SU-DHL-6 (cell line): Measurements from ENCODE around the gene XRCC4.
"Not testable (repeated sequence)": the region's sequence is repeated elsewhere in the genome, so short reads cannot be mapped to it uniquely, and the experiment has no call there.

Experiments used
- CTCF ChIP-seq: fragments of 200-600 bp; sonication (generic); IDR thresholded peaks from one replicate; pipeline ENCODE4 v1.5.1; 2017; ENCODE audit warnings: antibody characterized with exemption, mild to moderate bottlenecking, low read length, moderate library complexity; ENCODE audit not compliant: insufficient read depth, poor library complexity, severe bottlenecking
- EZH2phosphoT487 ChIP-seq: fragments of 200-600 bp; sonication (generic), shearing (Covaris generic); conservative IDR thresholded peaks from 2 replicates; pipeline ENCODE4 v1.6.1; 2018; ENCODE audit warnings: mild to moderate bottlenecking, antibody characterized with exemption, low read length, moderate library complexity, mixed read lengths

- TF ChIP-seq CTCF, EZH2phosphoT487: not testable (repeated sequence)
Observed at GRCh38 chr5:83355482-83356014, 278.2 kb downstream of the XRCC4 start.
